Trophoblast cell (in vitro differentiated cells and primary cell): Measurements from ENCODE around the gene BEND6.
"Not testable (repeated sequence)": the region's sequence is repeated elsewhere in the genome, so short reads cannot be mapped to it uniquely, and the experiment has no call there.

Source experiments
- DNase-seq, 2 donors: peaks; one replicate each; pipeline ENCODE4 v3.0.0-alpha.2; 2016
- H2AFZ ChIP-seq: 2 replicates; pipeline ENCODE4 v1.6.1; 2013; ENCODE audit warnings: low read length, moderate library complexity, mild to moderate bottlenecking; ENCODE audit not compliant: insufficient read depth, poor library complexity
- H2AK5ac ChIP-seq: 2 replicates; pipeline ENCODE4 v1.6.1; 2013; ENCODE audit warnings: mild to moderate bottlenecking, low read length
- H2BK120ac ChIP-seq: 2 replicates; pipeline ENCODE4 v1.6.1; 2013; ENCODE audit warnings: low read length, mild to moderate bottlenecking, moderate library complexity; ENCODE audit not compliant: insufficient read depth, poor library complexity
- H2BK12ac ChIP-seq: 2 replicates; pipeline ENCODE4 v1.6.1; 2013; ENCODE audit warnings: mild to moderate bottlenecking, low read length, moderate library complexity
- H2BK5ac ChIP-seq: 2 replicates; pipeline ENCODE4 v1.6.1; 2013; ENCODE audit warnings: low read length, low read depth, moderate library complexity, mild to moderate bottlenecking; ENCODE audit not compliant: poor library complexity
- H3K14ac ChIP-seq: 2 replicates; pipeline ENCODE4 v1.6.1; 2013; ENCODE audit warnings: mild to moderate bottlenecking, low read length
- H3K18ac ChIP-seq: 2 replicates; pipeline ENCODE4 v1.6.1; 2013; ENCODE audit warnings: mild to moderate bottlenecking, low read length
- H3K23ac ChIP-seq: 2 replicates; pipeline ENCODE4 v1.6.1; 2013; ENCODE audit warnings: low read length
- H3K27ac ChIP-seq: 2 replicates; pipeline ENCODE4 v1.5.1; 2013; ENCODE audit warnings: low read depth, mild to moderate bottlenecking, inconsistent platforms, low read length, moderate library complexity
- H3K27me3 ChIP-seq: 2 replicates; pipeline ENCODE4 v1.6.1; 2013; ENCODE audit warnings: inconsistent platforms, mild to moderate bottlenecking, low read length, moderate library complexity; ENCODE audit not compliant: insufficient read depth
- H3K36me3 ChIP-seq, 2 experiments: 1 replicate in 1 of 2; 2 replicates in 1 of 2; pipeline ENCODE4 v1.6.1; 2013; ENCODE audit warnings: low read length in 2 of 2, mild to moderate bottlenecking in 2 of 2, moderate library complexity in 1 of 2; ENCODE audit not compliant: insufficient read depth in 2 of 2, control insufficient read depth in 1 of 2
- H3K4ac ChIP-seq: 2 replicates; pipeline ENCODE4 v1.6.1; 2013; ENCODE audit warnings: low read depth, mild to moderate bottlenecking, low read length, moderate library complexity
- H3K4me1 ChIP-seq, 2 experiments: 1 replicate in 1 of 2; 2 replicates in 1 of 2; pipeline ENCODE4 v1.6.1; 2013; ENCODE audit warnings: low read length in 2 of 2, mild to moderate bottlenecking in 2 of 2, moderate library complexity in 1 of 2; ENCODE audit not compliant: insufficient read depth in 2 of 2, control insufficient read depth in 1 of 2
- H3K4me2 ChIP-seq: 2 replicates; pipeline ENCODE4 v1.6.1; 2013; ENCODE audit warnings: inconsistent platforms, mild to moderate bottlenecking, low read length, moderate library complexity
- H3K4me3 ChIP-seq: 2 replicates; pipeline ENCODE4 v1.5.1; 2013; ENCODE audit warnings: mild to moderate bottlenecking, low read depth, low read length, inconsistent platforms
- H3K79me1 ChIP-seq: one replicate; pipeline ENCODE4 v1.6.1; 2013; ENCODE audit warnings: low read length
- H3K79me2 ChIP-seq: 2 replicates; pipeline ENCODE4 v1.6.1; 2013; ENCODE audit warnings: low read length, mild to moderate bottlenecking; ENCODE audit not compliant: control insufficient read depth, insufficient read depth, poor library complexity
- H3K9ac ChIP-seq: 2 replicates; pipeline ENCODE4 v1.6.1; 2013; ENCODE audit warnings: mild to moderate bottlenecking, low read length
- H3K9me3 ChIP-seq: 2 replicates; pipeline ENCODE4 v1.6.1; 2013; ENCODE audit warnings: low read depth, mild to moderate bottlenecking, control low read depth, inconsistent platforms, low read length; ENCODE audit not compliant: insufficient read depth
- H4K12ac ChIP-seq: 2 replicates; pipeline ENCODE4 v1.6.1; 2013; ENCODE audit warnings: low read depth, mild to moderate bottlenecking, low read length, moderate library complexity
- H4K8ac ChIP-seq: 2 replicates; pipeline ENCODE4 v1.6.1; 2013; ENCODE audit warnings: low read depth, mild to moderate bottlenecking, low read length, moderate library complexity
- H4K91ac ChIP-seq: one replicate; pipeline ENCODE4 v1.6.1; 2013; ENCODE audit warnings: low read depth, mild to moderate bottlenecking, low read length, moderate library complexity
- WGBS: extraction: QIAGEN DNeasy Blood & Tissue Kit; methylation state at CpG from one replicate; pipeline ENCODE4 v1.1.7; 2013; ENCODE audit warnings: missing lambda C conversion rate; ENCODE audit not compliant: insufficient read length, insufficient coverage; ENCODE audit errors: extremely low coverage; 5-methylcytosine and 5-hydroxymethylcytosine counted together

The BEND6 gene

GRCh38 chr6:57004292-57004691 lies 49.4 kb downstream of the BEND6 start:
- Histone ChIP-seq H3K79me2 (no peaks in the 10 kb centered on the region), H3K18ac (no peak overlapping the region), H3K27ac (no peak overlapping the region), H4K8ac (no peak overlapping the region), H4K12ac (no peak overlapping the region), H2BK120ac (no peak overlapping the region), H2BK5ac (no peak overlapping the region), H3K9me3 (peaks cover 5% of the 10 kb centered on the region), H3K9ac (no peak overlapping the region), H3K4ac (no peak overlapping the region), H3K27me3 (no peaks in the 10 kb centered on the region), H3K36me3 (peaks cover 0 to 2% of the 10 kb centered on the region in 2 experiments), H2AK5ac (no peak overlapping the region), H3K23ac (no peak overlapping the region), H3K4me1 (peaks cover 0 to 3% of the 10 kb centered on the region in 2 experiments), H3K79me1 (no peaks in the 10 kb centered on the region), H3K14ac (no peak overlapping the region), H2AFZ (no peak overlapping the region), H2BK12ac (no peak overlapping the region), H3K4me3 (no peak overlapping the region), H3K4me2 (no peak overlapping the region), H4K91ac (no peak overlapping the region)
- no peak for DNase-seq
- WGBS, result no CpG with 5 or more reads among the region's 14 CpGs

GRCh38 chr6:57006101-57006500 lies 51.2 kb downstream of the BEND6 start:
- H2BK12ac ChIP-seq, result no peak overlapping the region
- no peak overlapping the region for H4K12ac ChIP-seq
- no peaks in the 10 kb centered on the region for H3K79me2 ChIP-seq
- H3K36me3 ChIP-seq, result no peaks in the 10 kb centered on the region
- no peak overlapping the region for H4K91ac ChIP-seq
- no peak overlapping the region for H3K4ac ChIP-seq
- no peak overlapping the region for H2AFZ ChIP-seq
- H3K79me1 ChIP-seq, result no peaks in the 10 kb centered on the region
- no peak overlapping the region for H3K4me3 ChIP-seq
- H3K9ac ChIP-seq, result no peak overlapping the region
- peak; percentile 65 to 81 for DNase-seq
- H3K9me3 ChIP-seq, result peaks cover 2% of the 10 kb centered on the region
- H2BK120ac ChIP-seq, result no peak overlapping the region
- H3K27me3 ChIP-seq, result no peaks in the 10 kb centered on the region
- H3K14ac ChIP-seq, result no peak overlapping the region
- H3K27ac ChIP-seq, result no peak overlapping the region
- no peak overlapping the region for H4K8ac ChIP-seq
- no peak overlapping the region for H3K18ac ChIP-seq
- WGBS, result no CpG with 5 or more reads among the region's 3 CpGs
- H3K23ac ChIP-seq, result no peak overlapping the region
- H2AK5ac ChIP-seq, result no peak overlapping the region
- no peak overlapping the region for H2BK5ac ChIP-seq
- peaks cover 0 to 3% of the 10 kb centered on the region in 2 experiments for H3K4me1 ChIP-seq
- no peak overlapping the region for H3K4me2 ChIP-seq

- H3K4me1 ChIP-seq, H2BK12ac ChIP-seq, H3K14ac ChIP-seq, H2BK120ac ChIP-seq, H3K27me3 ChIP-seq, H3K4me3 ChIP-seq, H3K27ac ChIP-seq, H3K4me2 ChIP-seq, H3K9me3 ChIP-seq, H3K23ac ChIP-seq, H2AK5ac ChIP-seq, H3K4ac ChIP-seq, H3K36me3 ChIP-seq, H4K91ac ChIP-seq, H4K12ac ChIP-seq, H2AFZ ChIP-seq, H3K9ac ChIP-seq, H4K8ac ChIP-seq, H2BK5ac ChIP-seq, H3K18ac ChIP-seq, H3K79me2 ChIP-seq, H3K79me1 ChIP-seq: not testable (repeated sequence)
- WGBS, result no CpG with 5 or more reads among the region's 2 CpGs
- peak in 1 of 2 donors; percentile 46 for DNase-seq
These were observed 53.2 kb downstream of the BEND6 start for GRCh38 chr6:57008069-57008468.

- Histone ChIP-seq H3K9ac (no peak overlapping the region), H4K8ac (no peak overlapping the region), H3K4ac (no peak overlapping the region), H3K14ac (no peak overlapping the region), H3K4me3 (no peak overlapping the region), H3K79me2 (no peaks in the 10 kb centered on the region), H3K4me2 (peak overlapping the region; percentile 45), H3K23ac (no peak overlapping the region), H3K36me3 (no peaks in the 10 kb centered on the region), H4K91ac (peak overlapping the region; percentile 68), H3K9me3 (no peaks in the 10 kb centered on the region), H2BK120ac (peak overlapping the region; percentile 80), H3K27ac (peak overlapping the region; percentile 91), H2AFZ (no peak overlapping the region), H3K18ac (no peak overlapping the region), H3K27me3 (no peaks in the 10 kb centered on the region), H2BK12ac (peak overlapping the region; percentile 87), H2AK5ac (no peak overlapping the region), H3K79me1 (peaks cover 3% of the 10 kb centered on the region), H2BK5ac (peak overlapping the region; percentile 76), H3K4me1 (peaks cover 6 to 9% of the 10 kb centered on the region in 2 experiments), H4K12ac (no peak overlapping the region)
- no CpG with 5 or more reads among the region's 4 CpGs for WGBS
- peak; percentile 64 to 75 for DNase-seq
These were observed 58.6 kb downstream of the BEND6 start for GRCh38 chr6:57013521-57013926.
